NT2/D1 (cell line): ENCODE data around the gene ATP6AP2.

ENCODE experiments used
- YY1 ChIP-seq: IDR thresholded peaks from 2 replicates; pipeline ENCODE4 v1.6.1; 2011; ENCODE audit not compliant: insufficient read length, insufficient read depth
- ZNF274 ChIP-seq: IDR thresholded peaks from 2 replicates; pipeline ENCODE4 v1.6.1; 2011; ENCODE audit warnings: mild to moderate bottlenecking, low read depth, low read length

GRCh38 chrX:40582811-40583210 lies 2.0 kb downstream of the ATP6AP2 start:
- no peak for TF ChIP-seq YY1
- TF ChIP-seq ZNF274: no peak
